GM21447 (cell line): Measurements from ENCODE around the gene OR7G1.

ENCODE experiments used
- ATAC-seq: cut with Tn5 transposase; IDR thresholded peaks from one replicate; pipeline ENCODE4 v1.9.1; 2021; ENCODE audit not compliant: unreplicated experiment

OR7G1 gene

GRCh38 chr19:9115307-9115813, at the start of gene OR7G1:
OR7G1 (minus strand) TSS chr19:9115763; CDS start chr19:9115763, 0 bp downstream.
- no peak for ATAC-seq

- no peak for ATAC-seq
Measured at GRCh38 chr19:9165261-9165660, 49.7 kb upstream of the OR7G1 start.

- ATAC-seq, result no peak
Measured at GRCh38 chr19:9161427-9161826, 45.9 kb upstream of the OR7G1 start.

- no peak for ATAC-seq
Measured at GRCh38 chr19:9159891-9160290, 44.3 kb upstream of the OR7G1 start.

GRCh38 chr19:9156304-9156703, 40.7 kb upstream of the OR7G1 start:
- no peak for ATAC-seq

GRCh38 chr19:9155591-9155990, 40.0 kb upstream of the OR7G1 start:
- no peak for ATAC-seq

GRCh38 chr19:9151367-9151766, 35.8 kb upstream of the OR7G1 start:
- no peak for ATAC-seq

GRCh38 chr19:9150650-9151049, 35.1 kb upstream of the OR7G1 start:
- no peak for ATAC-seq

GRCh38 chr19:9149997-9150396, 34.4 kb upstream of the OR7G1 start:
- ATAC-seq, result no peak

- ATAC-seq, result no peak
Measured at GRCh38 chr19:9148697-9149096, 33.1 kb upstream of the OR7G1 start.

- ATAC-seq, result no peak
Measured at GRCh38 chr19:9146882-9147281, 31.3 kb upstream of the OR7G1 start.

GRCh38 chr19:9144920-9145319, 29.4 kb upstream of the OR7G1 start:
- ATAC-seq, result no peak

GRCh38 chr19:9140159-9140874, 24.8 kb upstream of the OR7G1 start, which contains the start of gene ZNF317:
ZNF317 (plus strand) TSS chr19:9140397; CDS start chr19:9156017, 15,620 bp downstream.
- peak; percentile 95 for ATAC-seq

GRCh38 chr19:9139609-9140158, 24.1 kb upstream of the OR7G1 start:
- ATAC-seq, result peak; percentile 22

- ATAC-seq, result no peak
Measured at GRCh38 chr19:9132422-9132821, 16.9 kb upstream of the OR7G1 start.

- ATAC-seq, result no peak
Measured at GRCh38 chr19:9130965-9131364, 15.4 kb upstream of the OR7G1 start.

- ATAC-seq, result no peak
Measured at GRCh38 chr19:9128171-9128570, 12.6 kb upstream of the OR7G1 start.

- ATAC-seq, result no peak
Measured at GRCh38 chr19:9126900-9127405, 11.4 kb upstream of the OR7G1 start, which contains the start of gene OR7G3. OR7G3 (minus strand) TSS chr19:9126950; CDS start chr19:9126950, 0 bp downstream.

GRCh38 chr19:9116547-9116946, 984 bp upstream of the OR7G1 start:
- ATAC-seq, result no peak

- no peak for ATAC-seq
Measured at GRCh38 chr19:9109959-9110358, 5.6 kb downstream of the OR7G1 start.

GRCh38 chr19:9107375-9107774, 8.2 kb downstream of the OR7G1 start, which contains the start of gene OR7G2:
OR7G2 (minus strand) TSS chr19:9107475; CDS start chr19:9103243, 4,232 bp downstream.
- no peak for ATAC-seq

- no peak for ATAC-seq
Measured at GRCh38 chr19:9086761-9087160, 28.8 kb downstream of the OR7G1 start, which contains the start of gene OR1M1. OR1M1 (plus strand) TSS chr19:9087061; CDS start chr19:9093245, 6,184 bp downstream.
